HEK293T (cell line): ENCODE data around the gene TSPAN9.

Experiments used
- CTCF ChIA-PET: fragments of 350-600 bp; formaldehyde crosslinking; extraction: SDS; loops from one replicate; lab custom pipeline; 2021; ENCODE audit warnings: antibody characterized with exemption, inconsistent platforms; lab: Yijun Ruan, JAX
- POLR2A ChIA-PET: fragments of 350-600 bp; formaldehyde crosslinking; extraction: SDS; loops from one replicate; lab custom pipeline; 2020; ENCODE audit warnings: antibody characterized with exemption, inconsistent platforms; lab: Yijun Ruan, JAX
- DNase-seq: peaks from one replicate; pipeline ENCODE4 v3.0.0; 2012; ENCODE audit warnings: mixed read lengths; ENCODE audit errors: extremely low spot score
- ARNT ChIP-seq: fragments of 450-650 bp; IDR thresholded peaks from 2 replicates; pipeline ENCODE4 v1.6.1; 2017; ENCODE audit warnings: mild to moderate bottlenecking
- BHLHE40 ChIP-seq: fragments of 450-650 bp; IDR thresholded peaks from 2 replicates; pipeline ENCODE4 v1.6.1; 2016; ENCODE audit warnings: mild to moderate bottlenecking, moderate library complexity, borderline replicate concordance
- CTBP1 ChIP-seq: fragments of 450-650 bp; IDR thresholded peaks from 2 replicates; pipeline ENCODE4 v1.6.1; 2016; ENCODE audit warnings: borderline replicate concordance
- ELF4 ChIP-seq: fragments of 450-650 bp; IDR thresholded peaks from 2 replicates; pipeline ENCODE4 v1.6.1; 2017; ENCODE audit warnings: antibody characterized with exemption
- FOXA1 ChIP-seq: fragments of 450-650 bp; IDR thresholded peaks from 2 replicates; pipeline ENCODE4 v1.6.1; 2016; ENCODE audit warnings: mild to moderate bottlenecking
- FOXK2 ChIP-seq: fragments of 450-650 bp; IDR thresholded peaks from 2 replicates; pipeline ENCODE4 v1.6.1; 2016; ENCODE audit warnings: mild to moderate bottlenecking
- FOXM1 ChIP-seq: fragments of 450-650 bp; IDR thresholded peaks from 2 replicates; pipeline ENCODE4 v1.6.1; 2017; ENCODE audit warnings: mild to moderate bottlenecking, borderline replicate concordance
- HDGF ChIP-seq: fragments of 450-650 bp; IDR thresholded peaks from 2 replicates; pipeline ENCODE4 v1.6.1; 2017; ENCODE audit warnings: antibody characterized with exemption, borderline replicate concordance
- L3MBTL2 ChIP-seq: fragments of 450-650 bp; conservative IDR thresholded peaks from 2 replicates; pipeline ENCODE4 v1.6.1; 2016; ENCODE audit warnings: mild to moderate bottlenecking
- LEF1 ChIP-seq: fragments of 450-650 bp; IDR thresholded peaks from 2 replicates; pipeline ENCODE4 v1.6.1; 2017; ENCODE audit warnings: mild to moderate bottlenecking, borderline replicate concordance
- NFRKB ChIP-seq: fragments of 450-650 bp; IDR thresholded peaks from 2 replicates; pipeline ENCODE4 v1.6.1; 2016; ENCODE audit warnings: mild to moderate bottlenecking, moderate library complexity
- PKNOX1 ChIP-seq: fragments of 450-650 bp; IDR thresholded peaks from 2 replicates; pipeline ENCODE4 v1.6.1; 2016
- SP1 ChIP-seq: fragments of 450-650 bp; IDR thresholded peaks from 2 replicates; pipeline ENCODE4 v1.6.1; 2017
- SUZ12 ChIP-seq: fragments of 450-650 bp; IDR thresholded peaks from 2 replicates; pipeline ENCODE4 v1.6.1; 2016; ENCODE audit warnings: mild to moderate bottlenecking
- TARDBP ChIP-seq: fragments of 450-650 bp; IDR thresholded peaks from 2 replicates; pipeline ENCODE4 v1.6.1; 2016
- ZNF384 ChIP-seq: fragments of 450-650 bp; IDR thresholded peaks from 2 replicates; pipeline ENCODE4 v1.6.1; 2016

Gene TSPAN9

GRCh38 chr12:3042826-3043225, 34.4 kb upstream of the TSPAN9 start:
- ChIA-PET POLR2A (no interaction called here), CTCF (interaction anchor here (0.7 to 1.9 kb wide), 2 partner anchors 31 to 216 kb away, joined by 3 to 7 read pairs; no protein-coding TSS in a partner anchor)
- TF ChIP-seq BHLHE40: no peak
- TF ChIP-seq FOXM1: no peak
- no peak for TF ChIP-seq ARNT
- no peak for TF ChIP-seq ELF4
- no peak for TF ChIP-seq ZNF384
- no peak for TF ChIP-seq SUZ12
- TF ChIP-seq PKNOX1: no peak
- TF ChIP-seq CTBP1: no peak
- no peak for TF ChIP-seq TARDBP
- TF ChIP-seq LEF1: no peak
- TF ChIP-seq L3MBTL2: no peak
- TF ChIP-seq HDGF: no peak
- TF ChIP-seq FOXK2: no peak
- TF ChIP-seq NFRKB: no peak
- DNase-seq: no peak

GRCh38 chr12:3043406-3043805, 33.8 kb upstream of the TSPAN9 start:
- CTCF ChIA-PET: interaction anchor here (0.7 kb wide), 1 partner anchor 216 kb away, joined by 3 read pairs; no protein-coding TSS in a partner anchor

GRCh38 chr12:3044141-3044630, 33.0 kb upstream of the TSPAN9 start:
- no peak for DNase-seq
- CTCF ChIA-PET: no interaction called here
- no peak for TF ChIP-seq PKNOX1
- TF ChIP-seq NFRKB: no peak
- no peak for TF ChIP-seq BHLHE40
- no peak for TF ChIP-seq FOXA1
- TF ChIP-seq ELF4: no peak
- TF ChIP-seq L3MBTL2: no peak
- TF ChIP-seq FOXM1: no peak
- POLR2A ChIA-PET: no interaction called here

More at GRCh38 chr12:3043406-3043805, 33.8 kb upstream of the TSPAN9 start:
- no peak for DNase-seq
- TF ChIP-seq BHLHE40 (no peak), CTBP1 (no peak), NFRKB (no peak), ARNT (no peak), LEF1 (no peak), FOXA1 (no peak)
- POLR2A ChIA-PET: no interaction called here

- CTCF ChIA-PET: no interaction called here
- TF ChIP-seq ZNF384: no peak
- TF ChIP-seq SUZ12: no peak
- TF ChIP-seq ELF4: no peak
- TF ChIP-seq FOXM1: no peak
- TF ChIP-seq PKNOX1: no peak
- no peak for TF ChIP-seq NFRKB
- TF ChIP-seq FOXA1: no peak
- TF ChIP-seq HDGF: no peak
- no peak for TF ChIP-seq SP1
- TF ChIP-seq CTBP1: no peak
- no peak for TF ChIP-seq FOXK2
- TF ChIP-seq ARNT: no peak
- TF ChIP-seq BHLHE40: no peak
- TF ChIP-seq LEF1: no peak
- TF ChIP-seq TARDBP: no peak
- no peak for TF ChIP-seq L3MBTL2
- DNase-seq: no peak
- POLR2A ChIA-PET: no interaction called here
Observed at GRCh38 chr12:3045494-3045893, 31.7 kb upstream of the TSPAN9 start.

- no peak for TF ChIP-seq FOXA1
- TF ChIP-seq FOXM1: no peak
- TF ChIP-seq ARNT: no peak
- TF ChIP-seq TARDBP: no peak
- ChIA-PET POLR2A (no interaction called here), CTCF (no interaction called here)
- DNase-seq: no peak
Observed at GRCh38 chr12:3045989-3046388, 31.2 kb upstream of the TSPAN9 start.

- ChIA-PET POLR2A (no interaction called here), CTCF (no interaction called here)
- no peak for DNase-seq
- TF ChIP-seq ZNF384: no peak
- TF ChIP-seq FOXA1: no peak
- no peak for TF ChIP-seq CTBP1
- no peak for TF ChIP-seq NFRKB
- TF ChIP-seq ELF4: no peak
- no peak for TF ChIP-seq PKNOX1
Observed at GRCh38 chr12:3046441-3047200, 30.6 kb upstream of the TSPAN9 start.
